Lower leg skin (tissue), 3 donors: ENCODE results near the gene RIC3.

Source experiments
- POLR2A ChIP-seq, 2 donors: fragments of 450-650 bp; IDR thresholded peaks; one replicate each; pipeline ENCODE4 v1.6.1; 2016 to 2017; ENCODE audit warnings: antibody characterized with exemption in 2 of 2, mild to moderate bottlenecking in 1 of 2, moderate library complexity in 1 of 2
- TF ChIP-seq, protein P1 (sequence below), 3 donors: fragments of 450-650 bp; IDR thresholded peaks; one replicate each; pipeline ENCODE4 v1.5.1; 2016; ENCODE audit warnings: antibody characterized with exemption in 3 of 3, mild to moderate bottlenecking in 3 of 3, moderate library complexity in 2 of 3

DNA sequence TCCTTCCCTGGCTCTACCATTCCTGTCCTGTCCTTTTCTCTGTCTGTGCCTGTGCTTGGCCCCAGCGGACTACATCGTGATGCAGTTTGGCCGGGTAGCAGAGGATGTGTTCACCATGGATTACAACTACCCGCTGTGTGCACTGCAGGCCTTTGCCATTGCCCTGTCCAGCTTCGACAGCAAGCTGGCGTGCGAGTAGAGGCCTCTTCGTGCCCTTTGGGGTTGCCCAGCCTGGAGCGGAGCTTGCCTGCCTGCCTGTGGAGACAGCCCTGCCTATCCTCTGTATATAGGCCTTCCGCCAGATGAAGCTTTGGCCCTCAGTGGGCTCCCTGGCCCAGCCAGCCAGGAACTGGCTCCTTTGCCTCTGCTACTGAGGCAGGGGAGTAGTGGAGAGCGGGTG, 67.4 kb downstream of the RIC3 start:
- TF ChIP-seq, protein P1, sequence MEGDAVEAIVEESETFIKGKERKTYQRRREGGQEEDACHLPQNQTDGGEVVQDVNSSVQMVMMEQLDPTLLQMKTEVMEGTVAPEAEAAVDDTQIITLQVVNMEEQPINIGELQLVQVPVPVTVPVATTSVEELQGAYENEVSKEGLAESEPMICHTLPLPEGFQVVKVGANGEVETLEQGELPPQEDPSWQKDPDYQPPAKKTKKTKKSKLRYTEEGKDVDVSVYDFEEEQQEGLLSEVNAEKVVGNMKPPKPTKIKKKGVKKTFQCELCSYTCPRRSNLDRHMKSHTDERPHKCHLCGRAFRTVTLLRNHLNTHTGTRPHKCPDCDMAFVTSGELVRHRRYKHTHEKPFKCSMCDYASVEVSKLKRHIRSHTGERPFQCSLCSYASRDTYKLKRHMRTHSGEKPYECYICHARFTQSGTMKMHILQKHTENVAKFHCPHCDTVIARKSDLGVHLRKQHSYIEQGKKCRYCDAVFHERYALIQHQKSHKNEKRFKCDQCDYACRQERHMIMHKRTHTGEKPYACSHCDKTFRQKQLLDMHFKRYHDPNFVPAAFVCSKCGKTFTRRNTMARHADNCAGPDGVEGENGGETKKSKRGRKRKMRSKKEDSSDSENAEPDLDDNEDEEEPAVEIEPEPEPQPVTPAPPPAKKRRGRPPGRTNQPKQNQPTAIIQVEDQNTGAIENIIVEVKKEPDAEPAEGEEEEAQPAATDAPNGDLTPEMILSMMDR (IDR thresholded peaks at IDR 0.05), result no peak
- no peak for TF ChIP-seq POLR2A (IDR thresholded peaks at IDR 0.05)
